Measurements from ENCODE around the gene BEST2.
A peak's percentile ranks its signal among the peaks of the same experiment; 100 is the strongest.
"Not testable (repeated sequence)": the region's sequence is repeated elsewhere in the genome, so short reads cannot be mapped to it uniquely, and the experiment has no call there.

BEST2 gene

GRCh38 chr19:12751635-12752034 lies at the start of gene BEST2:
Gene BEST2 (plus strand): TSS chr19:12751791. CDS start chr19:12752593, 802 bp downstream.
- no peak for DNase-seq (ENCODE audit: low read depth, low spot score)

GRCh38 chr19:12703046-12703445 lies 48.5 kb upstream of the BEST2 start:
- DNase-seq (ENCODE audit: low read depth, low spot score) = peak; percentile 87

- DNase-seq (ENCODE audit: low read depth, low spot score) = no peak
Measured at GRCh38 chr19:12705169-12705568, 46.4 kb upstream of the BEST2 start.

- no peak for DNase-seq (ENCODE audit: low read depth, low spot score)
Measured at GRCh38 chr19:12705654-12706331, 45.8 kb upstream of the BEST2 start.

- no peak for DNase-seq (ENCODE audit: low read depth, low spot score)
Measured at GRCh38 chr19:12706332-12706718, 45.3 kb upstream of the BEST2 start.

- no peak for DNase-seq (ENCODE audit: low read depth, low spot score)
Measured at GRCh38 chr19:12708641-12709040, 43.0 kb upstream of the BEST2 start.

GRCh38 chr19:12711187-12711586 lies 40.4 kb upstream of the BEST2 start:
- no peak for DNase-seq (ENCODE audit: low read depth, low spot score)

- not testable (repeated sequence) for DNase-seq (ENCODE audit: low read depth, low spot score)
Measured at GRCh38 chr19:12712077-12712476, 39.5 kb upstream of the BEST2 start.

GRCh38 chr19:12713304-12713703 lies 38.3 kb upstream of the BEST2 start:
- DNase-seq (ENCODE audit: low read depth, low spot score) = not testable (repeated sequence)

- no peak for DNase-seq (ENCODE audit: low read depth, low spot score)
Measured at GRCh38 chr19:12715102-12715501, 36.5 kb upstream of the BEST2 start.

GRCh38 chr19:12715929-12716328 lies 35.7 kb upstream of the BEST2 start:
- DNase-seq (ENCODE audit: low read depth, low spot score) = no peak

- no peak for DNase-seq (ENCODE audit: low read depth, low spot score)
Measured at GRCh38 chr19:12720296-12720695, 31.3 kb upstream of the BEST2 start.

- DNase-seq (ENCODE audit: low read depth, low spot score) = no peak
Measured at GRCh38 chr19:12720851-12721655, 30.5 kb upstream of the BEST2 start.

GRCh38 chr19:12721656-12722565 lies 29.7 kb upstream of the BEST2 start:
- DNase-seq (ENCODE audit: low read depth, low spot score) = no peak

GRCh38 chr19:12722566-12723380 lies 28.8 kb upstream of the BEST2 start:
- DNase-seq (ENCODE audit: low read depth, low spot score) = peak; percentile 98

GRCh38 chr19:12723381-12723640 lies 28.3 kb upstream of the BEST2 start:
- no peak for DNase-seq (ENCODE audit: low read depth, low spot score)

GRCh38 chr19:12723641-12724426 lies 27.8 kb upstream of the BEST2 start, which contains the start of gene TNPO2:
Gene TNPO2 (minus strand): TSS chr19:12723932. CDS start chr19:12720977, 2,955 bp downstream.
- DNase-seq (ENCODE audit: low read depth, low spot score) = no peak

- DNase-seq (ENCODE audit: low read depth, low spot score) = not testable (repeated sequence)
Measured at GRCh38 chr19:12725612-12726011, 26.0 kb upstream of the BEST2 start.

GRCh38 chr19:12726988-12727316 lies 24.6 kb upstream of the BEST2 start:
- DNase-seq (ENCODE audit: low read depth, low spot score) = no peak

- DNase-seq (ENCODE audit: low read depth, low spot score) = no peak
Measured at GRCh38 chr19:12727745-12728433, 23.7 kb upstream of the BEST2 start.
